Fibroblast of pulmonary artery (primary cell): ENCODE data around the gene PDGFA.

Experiments
- DNase-seq: peaks from one replicate; pipeline ENCODE4 v3.0.0-alpha.2; 2010; ENCODE audit warnings: low read depth
- H3K4me3 ChIP-seq: replicated peaks from 2 replicates; pipeline ENCODE4 v1.5.1; 2011; ENCODE audit warnings: low read depth, mild to moderate bottlenecking, control low read depth, low read length, moderate library complexity
- CTCF ChIP-seq: IDR thresholded peaks from 2 replicates; pipeline ENCODE4 v1.5.1; 2011; ENCODE audit warnings: mild to moderate bottlenecking, control low read depth, low read length, inconsistent platforms; ENCODE audit errors: missing control alignments

PDGFA gene

GRCh38 chr7:505171-505570 is 14.5 kb downstream of the PDGFA start:
- no peak for TF ChIP-seq CTCF
- DNase-seq, result no peak

GRCh38 chr7:504221-505111 is 15.2 kb downstream of the PDGFA start:
- no peak overlapping the region for H3K4me3 ChIP-seq
- TF ChIP-seq CTCF, result no peak
- no peak for DNase-seq

More at GRCh38 chr7:505171-505570, 14.5 kb downstream of the PDGFA start:
- H3K4me3 ChIP-seq, result no peak overlapping the region

- DNase-seq, result no peak
- no peak overlapping the region for H3K4me3 ChIP-seq
- no peak for TF ChIP-seq CTCF
These were observed 16.0 kb downstream of the PDGFA start for GRCh38 chr7:503575-504111.

GRCh38 chr7:502296-502695 is 17.4 kb downstream of the PDGFA start:
- no peak for TF ChIP-seq CTCF
- H3K4me3 ChIP-seq, result no peak overlapping the region
- no peak for DNase-seq

GRCh38 chr7:501526-501925 is 18.1 kb downstream of the PDGFA start:
- no peak for DNase-seq
- no peak overlapping the region for H3K4me3 ChIP-seq
- no peak for TF ChIP-seq CTCF

- H3K4me3 ChIP-seq, result no peak overlapping the region
- no peak for TF ChIP-seq CTCF
- no peak for DNase-seq
These were observed 18.9 kb downstream of the PDGFA start for GRCh38 chr7:500521-501420.
